RPMI8226 (cell line): ENCODE data around the gene CDKN3.
"Not testable (repeated sequence)": the region's sequence is repeated elsewhere in the genome, so short reads cannot be mapped to it uniquely, and the experiment has no call there.

Source experiments
- DNase-seq: peaks from one replicate; pipeline ENCODE4 v3.0.0-alpha.2; 2015

CDKN3 gene

DNA sequence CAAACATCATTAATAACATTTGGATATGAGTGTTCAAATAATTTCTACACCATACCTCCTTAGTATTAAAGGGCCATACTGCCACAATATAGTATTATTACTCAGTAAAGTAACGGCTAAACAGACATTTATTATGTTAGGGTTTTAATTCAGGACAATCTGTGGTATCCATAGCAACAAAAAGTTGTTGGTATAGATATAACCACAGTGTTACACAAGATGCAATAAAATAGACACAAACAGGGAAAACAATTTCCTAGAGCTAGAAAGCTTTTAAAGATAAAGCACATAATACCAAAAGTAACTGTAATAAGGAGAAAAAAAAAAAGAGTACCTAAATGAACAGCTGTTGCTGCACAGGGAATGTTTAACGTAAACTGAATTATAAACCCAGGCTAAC lies 28.3 kb downstream of the CDKN3 start:
- DNase-seq: no peak

DNA sequence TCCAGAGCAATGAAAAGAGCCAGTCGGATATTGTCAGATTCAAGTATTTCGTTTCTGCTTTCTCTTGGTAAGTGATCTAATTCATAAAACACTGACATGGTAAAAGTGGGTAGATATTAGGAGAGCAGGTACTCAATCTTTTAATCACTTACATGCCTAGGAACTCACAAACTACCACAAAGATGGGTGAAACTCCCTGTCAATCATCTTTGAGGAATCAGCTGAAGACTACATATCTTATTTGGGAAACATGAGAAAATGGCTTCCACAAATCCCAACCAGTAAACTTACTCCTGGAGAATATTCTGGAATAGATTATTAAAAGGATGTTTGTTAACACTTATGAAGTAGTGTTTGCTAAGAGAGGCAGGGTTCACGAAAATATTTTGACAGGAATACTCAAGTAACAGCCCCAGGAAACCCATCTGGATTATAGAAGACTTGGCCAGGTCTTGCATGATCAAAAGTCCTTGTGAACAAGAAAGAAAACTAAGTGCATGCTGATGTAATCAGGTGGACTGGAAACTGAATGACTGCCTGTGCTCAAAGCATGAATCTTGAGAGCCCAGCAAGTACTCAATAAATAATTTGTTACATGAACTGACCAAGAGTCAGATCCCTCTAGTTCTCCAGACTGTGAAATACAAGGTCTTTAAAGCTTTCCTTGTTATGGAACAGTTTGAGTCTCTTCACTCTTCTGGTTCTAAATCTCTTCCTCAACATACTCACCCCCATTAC lies 28.9 kb downstream of the CDKN3 start:
- no peak for DNase-seq

DNA sequence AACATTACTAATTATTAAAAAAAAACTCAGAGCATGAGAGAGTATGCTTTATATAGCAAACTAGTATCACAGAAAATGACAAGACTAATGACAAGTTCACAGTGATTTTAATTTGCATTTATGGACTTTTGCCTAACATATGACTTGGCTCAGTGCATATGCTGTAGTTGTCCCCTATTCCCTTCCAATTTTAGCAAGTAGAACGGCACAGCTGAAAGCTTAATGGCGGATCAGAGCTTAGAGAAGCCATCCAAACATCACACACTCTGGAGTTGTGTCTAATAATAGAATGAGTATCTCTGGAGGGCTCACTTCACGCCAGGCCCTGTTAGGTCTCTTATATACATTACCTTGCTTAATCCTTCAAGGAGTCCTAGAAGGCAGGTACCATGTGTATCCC lies 31.1 kb downstream of the CDKN3 start:
- DNase-seq: no peak

DNA sequence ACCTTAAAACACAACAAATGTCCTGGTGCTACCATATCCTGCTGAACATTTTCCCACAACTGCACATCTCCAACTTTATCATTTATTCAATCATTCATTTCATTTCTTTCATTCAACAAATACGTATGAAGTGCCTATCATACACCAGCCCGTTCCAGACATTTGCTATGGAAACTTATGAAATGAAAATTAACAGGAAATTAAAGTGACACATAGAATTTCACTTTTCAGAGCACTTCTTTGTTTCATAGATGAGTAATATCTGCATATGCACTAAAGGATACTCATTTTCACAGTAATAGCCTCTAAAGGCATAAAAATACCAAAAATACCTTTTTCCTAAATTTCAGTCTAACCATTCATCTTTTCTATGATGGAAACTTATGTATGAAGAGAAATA lies 31.7 kb downstream of the CDKN3 start:
- no peak for DNase-seq

DNA sequence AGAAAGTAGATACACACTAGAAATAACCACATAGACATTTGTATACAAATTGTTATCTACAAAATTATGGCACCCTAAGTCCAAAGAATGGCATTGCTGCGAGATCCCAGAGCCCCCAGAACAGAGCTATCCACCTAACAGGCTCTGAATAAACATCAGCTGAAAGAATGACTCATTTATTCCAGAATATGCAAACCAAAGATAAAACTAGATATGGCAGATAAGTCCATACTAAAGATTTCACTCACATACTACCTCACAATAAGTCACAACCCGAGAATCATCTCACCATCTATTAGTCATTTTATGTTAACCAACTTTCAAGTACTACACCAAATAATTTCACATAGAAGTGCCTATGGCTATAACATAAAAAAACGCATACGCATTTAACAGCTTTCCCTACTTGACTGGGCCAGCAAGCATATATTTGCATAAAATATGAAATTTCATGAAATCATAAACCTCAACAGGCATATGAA lies 38.7 kb downstream of the CDKN3 start:
- DNase-seq: no peak

DNA sequence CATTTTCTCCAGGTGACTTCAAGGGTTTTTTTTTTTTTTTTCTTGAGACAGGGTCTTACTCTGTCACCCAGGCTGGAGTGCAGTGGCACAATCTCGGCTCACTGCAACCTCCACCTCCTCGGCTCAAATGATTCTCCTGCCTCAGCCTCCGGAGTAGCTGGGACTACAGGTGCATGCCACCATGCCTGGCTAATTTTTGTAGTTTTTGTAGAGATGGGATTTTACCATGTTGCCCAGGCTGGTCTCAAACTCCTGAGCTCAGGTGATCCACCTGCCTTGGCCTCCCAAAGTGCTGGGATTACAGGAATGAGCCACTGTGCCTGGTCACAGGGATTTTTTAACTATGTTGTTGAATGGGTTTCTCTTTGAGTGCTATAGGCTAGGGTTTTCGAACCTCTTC lies 41.1 kb downstream of the CDKN3 start:
- DNase-seq: not testable (repeated sequence)

DNA sequence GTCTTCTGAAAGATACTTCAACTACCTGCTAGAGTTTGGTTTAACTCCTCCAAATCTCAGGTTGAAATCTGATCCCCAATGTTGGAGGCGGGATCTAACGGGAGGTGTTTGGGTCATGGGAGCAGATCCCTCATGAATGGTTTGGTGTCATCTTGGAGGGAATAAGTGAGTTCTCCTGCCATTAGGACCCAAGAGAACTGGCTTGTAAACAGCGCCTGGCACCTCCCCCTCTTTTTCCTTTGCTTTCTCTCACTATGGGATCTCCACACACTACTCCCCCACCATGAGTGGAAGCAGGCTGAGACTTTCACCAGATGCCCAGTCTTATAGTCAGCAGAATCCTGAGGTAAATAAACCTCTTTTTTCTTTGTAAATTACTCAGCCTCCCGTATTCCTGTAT lies 41.9 kb downstream of the CDKN3 start:
- DNase-seq: no peak

DNA sequence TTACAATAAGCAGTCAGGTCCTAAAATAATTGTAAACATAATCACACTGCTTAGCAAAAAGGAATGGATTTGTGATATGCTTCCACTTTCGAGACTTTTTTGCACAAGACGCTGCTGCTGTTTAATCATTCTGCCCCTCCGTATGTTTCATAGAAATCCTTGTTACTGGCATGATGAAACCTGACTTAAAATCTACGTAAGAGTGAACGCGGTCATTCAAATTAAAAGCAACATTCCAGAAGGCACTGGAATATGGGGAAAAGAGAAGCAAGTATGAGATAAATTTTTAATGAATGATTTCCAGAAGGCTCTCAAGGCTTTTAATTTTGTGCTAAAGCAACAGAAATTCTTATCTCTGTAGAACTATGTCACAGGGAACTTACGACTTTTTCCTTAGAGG lies 43.2 kb downstream of the CDKN3 start:
- no peak for DNase-seq

DNA sequence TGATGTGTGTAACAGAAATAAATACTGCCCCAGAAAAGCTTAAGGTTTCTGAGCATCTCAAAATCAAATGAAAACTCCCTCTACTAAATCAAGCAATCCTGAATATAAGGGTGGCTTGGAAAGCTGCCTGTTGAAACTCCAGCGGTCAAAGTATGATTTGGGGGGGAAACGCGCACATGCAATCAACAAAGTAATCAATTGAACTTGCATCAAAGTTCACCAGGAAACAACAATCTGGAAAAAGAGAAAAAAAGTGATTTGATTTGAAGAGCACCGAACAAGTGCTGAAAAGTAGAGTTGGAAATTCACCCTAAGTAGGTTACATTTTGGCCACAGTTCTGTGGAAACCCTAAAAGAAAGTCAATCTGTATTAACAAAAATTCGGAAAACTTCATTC lies 43.7 kb downstream of the CDKN3 start:
- no peak for DNase-seq

DNA sequence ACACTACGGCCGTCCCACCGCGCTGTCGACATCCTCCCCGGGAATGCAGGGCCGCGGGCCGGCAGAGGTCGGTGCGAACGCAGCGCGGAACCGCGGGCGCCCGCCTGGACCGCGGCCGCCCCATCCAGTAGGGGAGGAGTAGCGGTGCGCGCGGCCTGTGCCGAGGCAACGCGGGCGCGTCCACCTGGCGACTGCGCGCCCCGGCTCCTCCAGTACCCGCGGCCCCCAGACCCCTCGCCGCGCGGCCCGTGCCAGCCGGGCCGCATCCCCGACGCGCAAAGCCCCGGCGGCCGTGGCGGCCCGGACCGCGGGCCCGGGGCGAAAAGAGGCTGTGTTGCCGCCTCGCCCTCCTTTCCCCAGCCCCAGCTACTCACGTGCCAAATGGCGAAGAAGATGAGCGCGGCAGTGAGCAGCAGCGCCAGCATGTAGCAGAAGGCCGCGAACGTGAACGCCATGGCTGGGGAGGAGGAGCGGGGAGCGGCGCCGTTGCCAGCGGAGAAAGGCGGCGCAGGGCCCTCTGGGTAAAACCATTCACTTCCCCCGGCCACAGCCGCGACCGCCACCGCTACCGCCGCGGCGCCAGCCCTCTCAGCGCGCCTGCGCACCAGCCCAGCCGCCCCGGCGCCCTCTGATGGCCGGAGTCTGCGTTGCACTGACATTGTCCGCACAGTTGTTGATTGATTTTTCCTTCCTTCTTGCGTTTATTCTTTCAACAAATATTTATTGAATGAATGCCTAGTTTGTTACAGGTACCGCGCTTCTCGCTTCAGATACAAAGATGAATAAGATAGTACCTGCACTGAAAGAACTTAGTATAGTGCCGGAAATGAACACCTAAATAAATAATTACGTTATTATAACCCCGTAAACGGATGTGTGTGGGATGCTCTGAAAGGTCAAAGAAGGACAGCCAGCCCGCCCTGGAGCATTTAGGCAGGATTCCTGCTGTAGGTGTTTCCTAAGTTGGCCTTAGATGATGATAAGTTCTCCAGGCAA lies 44.4 kb downstream of the CDKN3 start, which contains the start of gene CNIH1:
Gene CNIH1, minus strand, starts transcription at position 502 of the 996 bp plus-strand sequence. Its CDS starts 47 bp downstream, at position 455.
- peak; percentile 89 for DNase-seq

DNA sequence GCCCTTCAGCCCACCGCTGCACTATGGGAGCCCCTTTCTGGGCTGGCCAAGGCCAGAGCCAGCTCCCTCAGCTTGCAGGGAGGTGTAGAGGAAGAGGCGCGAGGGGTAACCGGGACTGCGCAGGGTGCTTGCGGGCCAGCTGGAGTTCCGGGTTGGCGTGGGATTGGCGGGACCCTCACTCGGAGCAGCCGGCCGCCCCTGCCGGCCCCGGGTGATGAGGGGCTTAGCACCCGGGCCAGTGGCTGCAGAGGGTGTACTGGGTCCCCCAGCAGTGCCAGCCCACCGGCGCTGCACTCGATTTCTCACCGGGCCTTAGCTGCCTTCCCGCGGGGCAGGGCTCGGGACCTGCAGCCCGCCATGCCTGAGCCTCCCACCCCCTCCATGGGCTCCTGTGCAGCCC lies 46.2 kb downstream of the CDKN3 start:
- not testable (repeated sequence) for DNase-seq

DNA sequence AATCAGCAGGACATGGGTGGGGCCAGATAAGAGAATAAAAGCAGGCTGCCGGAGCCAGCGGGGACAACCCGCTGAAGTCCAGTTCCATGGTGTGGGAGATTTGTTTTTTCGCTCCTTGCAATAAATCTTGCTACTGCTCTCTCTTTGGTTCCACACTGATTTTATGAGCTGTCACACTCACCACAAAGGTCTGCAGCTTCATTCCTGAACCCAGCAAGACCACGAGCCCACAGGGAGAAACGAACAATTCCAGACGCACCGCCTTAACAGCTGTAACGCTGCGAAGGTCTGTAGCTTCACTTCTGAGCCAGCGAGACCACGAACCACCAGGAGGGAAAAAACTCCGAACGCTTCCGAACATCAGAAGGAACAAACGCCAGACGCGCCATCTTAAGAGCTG lies 47.2 kb downstream of the CDKN3 start:
- no peak for DNase-seq

DNA sequence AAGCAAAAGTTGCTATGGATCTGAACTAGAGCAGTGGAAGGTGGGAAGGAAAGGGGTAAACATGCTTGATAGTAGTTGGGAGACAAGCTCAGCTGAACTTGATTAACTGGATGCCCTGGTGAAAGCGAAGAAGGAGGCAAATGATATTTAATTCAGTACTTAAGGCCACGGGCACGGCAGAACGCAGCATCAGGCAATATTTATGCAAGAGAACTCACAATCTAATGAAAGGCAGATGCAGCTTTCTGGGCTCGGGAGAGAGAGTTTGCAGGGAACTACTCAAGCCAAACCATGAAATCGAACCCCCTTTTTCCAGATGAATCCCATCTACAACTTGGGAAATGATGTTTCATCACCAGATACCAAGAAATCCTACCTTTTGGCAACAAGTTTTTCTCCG lies 47.9 kb downstream of the CDKN3 start:
- no peak for DNase-seq

DNA sequence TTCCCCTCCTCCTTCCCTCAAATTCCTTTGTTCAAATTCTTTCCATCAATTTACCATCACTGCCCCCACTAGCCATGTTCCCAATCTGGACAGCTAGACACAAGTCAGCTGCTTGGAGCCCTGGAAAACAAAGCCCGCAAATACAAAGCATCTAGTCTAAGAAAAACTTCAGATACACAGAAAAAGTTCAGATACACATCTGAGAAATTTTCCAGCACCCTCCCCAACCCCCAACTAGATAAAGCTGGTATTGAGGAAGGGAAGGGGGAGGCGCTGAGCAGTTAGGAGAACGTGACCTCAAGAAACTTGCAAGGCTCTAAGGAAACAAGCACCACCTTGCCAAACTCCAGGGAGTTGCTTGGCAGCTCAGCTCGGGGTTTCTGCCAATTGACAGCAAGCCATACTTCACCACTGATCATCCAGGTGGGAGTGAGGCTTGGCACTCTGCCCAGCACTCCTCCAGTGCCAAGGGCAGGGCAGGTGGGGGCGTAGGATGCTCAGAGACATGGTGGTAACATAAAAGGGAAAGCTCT lies 49.4 kb downstream of the CDKN3 start:
- peak; percentile 25 for DNase-seq

DNA sequence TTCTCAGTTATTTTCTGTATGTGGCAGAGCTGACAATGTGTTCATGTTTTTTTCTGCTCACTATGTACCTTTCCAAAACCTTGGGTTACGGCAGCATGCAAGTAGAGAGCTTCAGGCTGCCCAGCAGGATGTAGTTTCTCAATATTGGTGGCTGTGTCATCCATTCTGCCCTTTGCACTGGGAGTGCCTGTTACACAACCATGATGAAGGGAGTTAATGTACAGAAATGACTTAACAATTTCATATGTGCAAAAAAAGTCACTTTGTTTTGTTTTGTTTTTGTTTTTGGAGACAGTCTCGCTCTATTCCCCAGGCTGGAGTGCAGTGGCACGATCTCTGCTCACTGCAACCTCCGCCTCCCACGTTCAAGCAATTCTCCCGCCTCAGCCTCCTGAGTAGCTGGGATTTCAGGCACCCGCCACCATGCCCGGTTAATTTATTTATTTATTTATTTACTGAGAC lies 50.5 kb downstream of the CDKN3 start:
- DNase-seq: no peak

DNA sequence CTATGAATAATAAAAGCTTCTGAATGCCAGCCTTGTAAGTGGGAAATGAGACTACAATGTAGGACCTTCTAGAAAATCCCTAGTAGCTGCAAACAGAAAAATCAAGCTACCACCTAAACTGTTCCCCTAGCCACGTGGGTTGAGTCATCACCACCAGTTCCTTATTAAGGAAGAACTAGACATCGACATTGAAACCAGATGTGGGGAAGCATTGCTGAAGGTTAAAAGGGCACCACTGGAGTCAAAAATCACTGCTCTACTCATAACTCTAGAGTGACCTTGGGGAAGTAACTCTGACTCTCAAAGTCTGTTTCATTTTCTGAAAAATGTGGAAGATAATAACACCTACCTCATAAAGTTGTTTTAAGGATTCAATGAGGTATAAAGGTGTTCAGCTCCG lies 53.7 kb downstream of the CDKN3 start:
- peak; percentile 20 for DNase-seq

DNA sequence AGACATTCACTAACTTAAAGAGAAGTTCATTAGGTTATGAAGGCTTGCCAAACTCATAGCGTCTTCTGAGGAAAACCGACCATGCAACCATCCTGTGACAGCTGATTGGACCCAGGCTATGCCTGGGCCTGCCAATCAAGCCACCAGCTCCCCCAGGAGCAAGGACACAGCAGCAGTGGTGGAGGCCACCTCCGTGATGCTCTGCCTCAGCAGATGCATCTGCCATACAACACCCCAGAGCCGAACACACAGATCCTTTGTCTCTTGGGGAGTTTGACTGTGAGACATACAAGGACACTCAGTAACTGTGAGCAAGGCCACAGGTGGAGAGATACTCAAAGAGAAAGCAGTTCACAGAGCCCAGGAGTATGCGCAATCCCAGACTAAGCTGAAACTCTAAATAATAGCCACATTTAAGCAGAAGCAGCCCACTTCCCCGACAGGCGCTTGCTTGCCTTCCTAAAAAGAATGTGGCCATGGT lies 54.4 kb downstream of the CDKN3 start:
- no peak for DNase-seq

DNA sequence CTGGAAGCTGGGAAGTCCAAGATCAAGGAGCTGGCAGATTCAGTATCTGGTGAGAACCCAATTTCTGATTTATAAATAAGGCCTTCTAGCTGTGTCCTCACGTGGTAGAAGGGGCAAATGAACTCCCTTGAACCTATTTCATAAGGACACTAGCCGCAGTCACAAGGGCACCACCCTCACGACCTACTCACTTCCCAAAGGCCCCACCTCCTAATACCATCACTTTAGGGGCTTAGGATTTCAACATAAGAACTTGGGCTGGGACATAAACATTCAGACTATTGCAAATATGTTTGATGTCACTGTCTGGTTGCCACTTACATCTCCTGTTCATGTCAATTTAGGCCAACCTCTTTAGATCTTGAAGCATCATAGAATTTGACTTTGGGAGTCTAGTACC lies 55.2 kb downstream of the CDKN3 start:
- DNase-seq: no peak

DNA sequence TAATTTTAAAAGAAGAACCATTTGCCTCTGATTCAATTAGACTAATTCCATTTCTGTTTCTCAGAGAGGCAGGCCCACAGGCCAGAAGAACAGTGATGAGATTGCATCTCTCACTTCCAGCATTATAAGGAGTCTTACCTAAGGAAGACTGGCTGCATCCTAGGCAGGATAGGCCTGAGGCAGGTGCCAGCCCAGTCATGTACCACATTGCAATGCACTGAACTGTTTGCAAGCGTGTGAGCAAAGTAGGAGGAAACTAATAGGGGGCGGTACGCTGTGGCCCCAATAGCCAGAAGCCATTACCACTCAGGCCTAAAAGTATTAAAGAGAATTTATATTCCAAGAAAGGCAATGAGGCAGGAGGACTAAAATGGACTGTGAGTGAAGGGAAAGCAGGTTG lies 56.4 kb downstream of the CDKN3 start:
- DNase-seq: no peak

DNA sequence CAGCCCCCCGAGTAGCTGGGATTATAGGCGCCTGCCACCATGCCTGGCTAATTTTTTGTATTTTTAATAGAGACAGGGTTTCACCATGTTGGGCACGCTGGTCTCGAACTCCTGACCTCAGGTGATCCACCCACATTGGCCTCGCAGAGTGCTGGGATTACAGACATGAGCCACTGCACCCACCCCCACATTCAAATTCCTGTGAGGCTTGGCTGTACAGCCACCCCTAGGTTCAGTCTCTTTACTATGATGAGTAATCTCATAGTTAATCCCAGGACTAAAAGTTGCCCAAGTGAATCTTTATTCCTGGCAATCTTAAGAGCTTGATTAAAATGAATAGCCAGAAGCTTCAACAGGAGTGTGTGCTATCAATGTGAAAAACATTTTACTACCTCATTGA lies 57.2 kb downstream of the CDKN3 start:
- DNase-seq: not testable (repeated sequence)

DNA sequence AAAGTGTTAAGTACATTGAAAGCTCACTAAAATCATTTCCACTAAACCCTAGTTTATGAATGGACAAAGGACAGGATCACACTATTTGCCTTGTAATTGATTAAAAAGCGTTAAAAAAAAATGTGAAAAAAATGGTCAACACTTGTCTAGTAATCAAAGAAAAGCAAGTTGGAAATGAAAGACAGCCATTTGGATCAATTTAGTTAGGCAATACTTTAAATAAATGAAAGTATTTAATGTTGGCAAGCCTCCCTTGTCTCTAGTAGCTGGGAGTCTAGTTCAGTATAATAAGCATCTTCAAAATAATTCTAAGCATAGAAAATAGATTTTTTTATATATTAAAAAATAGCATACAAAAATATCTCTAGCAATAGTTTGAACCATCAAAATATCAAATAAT lies 58.6 kb downstream of the CDKN3 start:
- DNase-seq: no peak

DNA sequence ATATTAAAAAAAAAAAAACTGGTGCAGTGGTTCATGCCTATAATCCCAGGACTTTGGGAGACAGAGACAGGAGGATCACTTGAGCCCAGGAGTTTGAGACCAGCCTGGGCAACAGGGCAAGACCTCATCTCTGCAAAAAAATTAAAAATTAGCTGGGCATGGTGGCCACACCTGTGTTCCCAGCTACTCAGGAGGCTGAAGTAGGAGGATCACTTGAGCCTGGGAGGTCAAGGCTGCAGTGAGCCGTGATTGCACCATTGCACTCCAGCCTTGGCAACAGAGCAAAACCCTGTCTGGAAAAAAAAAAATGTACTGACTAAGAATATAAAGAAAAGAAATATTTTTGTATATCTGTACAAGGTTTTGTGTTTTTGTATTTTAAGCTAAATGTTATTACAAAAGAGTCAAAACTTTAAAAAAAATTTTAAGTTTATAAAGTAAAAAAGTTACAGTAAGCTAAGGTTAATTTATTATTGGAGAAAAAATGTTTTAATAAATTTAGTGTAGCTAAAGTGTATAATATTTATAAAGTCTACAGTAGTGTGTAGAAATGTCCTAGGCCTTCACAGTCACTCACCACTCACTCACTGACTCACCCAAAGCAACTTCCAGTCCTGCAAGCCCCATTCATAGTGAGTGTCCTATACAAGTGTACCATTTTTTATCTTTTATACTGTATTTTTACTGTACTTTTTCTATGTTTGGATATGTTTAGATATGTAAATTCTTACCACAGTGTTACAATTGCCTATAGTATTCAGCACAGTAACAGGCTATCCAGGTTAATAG lies 60.2 kb downstream of the CDKN3 start:
- not testable (repeated sequence) for DNase-seq
